ENCODE data around the gene HSD11B1. TPM values are rescaled to one million over a fixed set of nuclear protein-coding genes. Genes with fewer than 3 reads are reported as not detected.

The HSD11B1 gene
- total RNA-seq, 2 donors from 2014 or later: 9.3 to 29.1 TPM

GRCh38 chr1:209723265-209723664 is 18.6 kb downstream of the HSD11B1 start:
- Histone ChIP-seq H3K36me3 (no peaks in the 10 kb centered on the region), H3K9me3 (no peaks in the 10 kb centered on the region)
- 79% methylated on average over 3 of the region's 3 CpGs for WGBS

GRCh38 chr1:209723756-209724693 is 19.4 kb downstream of the HSD11B1 start:
- no peaks in the 10 kb centered on the region for H3K9me3 ChIP-seq
- H3K4me3 ChIP-seq: no peak overlapping the region
- H3K27ac ChIP-seq: no peak overlapping the region
- 76% methylated on average over 3 of the region's 3 CpGs for WGBS
- intact Hi-C loops (cut with DNase I): no loop called here
- no peak for DNase-seq (ENCODE audit: low spot score)
- no peaks in the 10 kb centered on the region for H3K27me3 ChIP-seq (replicated peaks; ENCODE audit: insufficient read depth)
- H3K36me3 ChIP-seq: no peaks in the 10 kb centered on the region
- H3K4me1 ChIP-seq (replicated peaks): no peaks in the 10 kb centered on the region
- TF ChIP-seq POLR2AphosphoS5 (IDR thresholded peaks at IDR 0.05) (no peak), CTCF (IDR thresholded peaks at IDR 0.05) (no peak), POLR2A (IDR thresholded peaks at IDR 0.05) (no peak)

More at GRCh38 chr1:209723265-209723664, 18.6 kb downstream of the HSD11B1 start:
- H3K27me3 ChIP-seq (replicated peaks; ENCODE audit: insufficient read depth): no peaks in the 10 kb centered on the region
- TF ChIP-seq CTCF (IDR thresholded peaks at IDR 0.05): no peak
- no peak for TF ChIP-seq POLR2A (IDR thresholded peaks at IDR 0.05)
- TF ChIP-seq POLR2AphosphoS5 (IDR thresholded peaks at IDR 0.05): no peak
- H3K4me3 ChIP-seq: no peak overlapping the region
- no peak overlapping the region for H3K27ac ChIP-seq
- intact Hi-C loops (cut with DNase I): no loop called here
- no peaks in the 10 kb centered on the region for H3K4me1 ChIP-seq (replicated peaks)
- no peak for DNase-seq (ENCODE audit: low spot score)

- Histone ChIP-seq H3K36me3 (no peaks in the 10 kb centered on the region), H3K4me1 (replicated peaks) (no peaks in the 10 kb centered on the region), H3K27me3 (replicated peaks; ENCODE audit: insufficient read depth) (no peaks in the 10 kb centered on the region), H3K9me3 (no peaks in the 10 kb centered on the region), H3K27ac (no peak overlapping the region), H3K4me3 (no peak overlapping the region)
- WGBS: 79% methylated on average over 2 of the region's 2 CpGs
- TF ChIP-seq POLR2A (IDR thresholded peaks at IDR 0.05) (no peak), CTCF (IDR thresholded peaks at IDR 0.05) (no peak), POLR2AphosphoS5 (IDR thresholded peaks at IDR 0.05) (no peak)
- intact Hi-C loops (cut with DNase I): no loop called here
- DNase-seq (ENCODE audit: low spot score): no peak
Measured at GRCh38 chr1:209727286-209727685, 22.6 kb downstream of the HSD11B1 start.

- DNase-seq (ENCODE audit: low spot score): no peak
- no peak overlapping the region for H3K27ac ChIP-seq
- no peaks in the 10 kb centered on the region for H3K9me3 ChIP-seq
- no peaks in the 10 kb centered on the region for H3K36me3 ChIP-seq
- no peak overlapping the region for H3K4me3 ChIP-seq
- 90% methylated on average over 3 of the region's 3 CpGs for WGBS
- TF ChIP-seq CTCF (IDR thresholded peaks at IDR 0.05) (no peak), POLR2A (IDR thresholded peaks at IDR 0.05) (no peak), POLR2AphosphoS5 (IDR thresholded peaks at IDR 0.05) (no peak)
- no peaks in the 10 kb centered on the region for H3K27me3 ChIP-seq (replicated peaks; ENCODE audit: insufficient read depth)
- no peaks in the 10 kb centered on the region for H3K4me1 ChIP-seq (replicated peaks)
- intact Hi-C loops (cut with DNase I): no loop called here
Measured at GRCh38 chr1:209727785-209728184, 23.1 kb downstream of the HSD11B1 start.

DNA sequence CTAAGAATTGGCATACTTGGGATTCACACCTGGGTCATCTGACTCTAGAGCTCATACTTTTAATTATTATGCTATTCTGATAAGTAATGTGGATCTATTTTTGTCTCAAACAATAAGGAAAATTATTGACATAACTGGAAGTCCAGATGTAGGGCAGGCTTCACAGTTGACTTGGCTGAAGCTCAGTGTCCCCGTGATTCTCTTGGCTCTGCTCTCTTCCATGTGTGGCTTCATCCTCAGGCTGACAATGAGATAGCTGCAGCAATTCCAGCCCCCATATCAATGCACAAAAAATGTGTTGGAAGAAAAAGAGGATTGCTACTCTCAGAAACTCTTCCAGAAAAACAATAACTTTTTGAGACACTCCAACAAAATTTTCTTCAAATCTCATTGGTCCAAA is 23.8 kb downstream of the HSD11B1 start:
- Histone ChIP-seq H3K27me3 (replicated peaks; ENCODE audit: insufficient read depth) (no peaks in the 10 kb centered on the region), H3K9me3 (no peaks in the 10 kb centered on the region), H3K4me3 (no peak overlapping the region), H3K36me3 (no peaks in the 10 kb centered on the region), H3K27ac (no peak overlapping the region), H3K4me1 (replicated peaks) (no peaks in the 10 kb centered on the region)
- intact Hi-C loops (cut with DNase I): no loop called here
- no peak for DNase-seq (ENCODE audit: low spot score)
- WGBS: 48% methylated on average over 1 of the region's 1 CpG
- TF ChIP-seq POLR2A (IDR thresholded peaks at IDR 0.05) (no peak), CTCF (IDR thresholded peaks at IDR 0.05) (no peak), POLR2AphosphoS5 (IDR thresholded peaks at IDR 0.05) (no peak)
